GM19324 (cell line): ENCODE data around the gene SMIM5.

ENCODE experiments used
- ATAC-seq: cut with Tn5 transposase; IDR thresholded peaks from one replicate; pipeline ENCODE4 v1.9.1; 2021; ENCODE audit warnings: mild to moderate bottlenecking, moderate library complexity; ENCODE audit not compliant: unreplicated experiment, low FRiP score

The SMIM5 gene

GRCh38 chr17:75602644-75603043 is 30.6 kb upstream of the SMIM5 start:
- ATAC-seq: no peak

- ATAC-seq: no peak
Measured at GRCh38 chr17:75603123-75603522, 30.1 kb upstream of the SMIM5 start.

GRCh38 chr17:75604034-75604695 is 29.1 kb upstream of the SMIM5 start:
- ATAC-seq: no peak

GRCh38 chr17:75605790-75606189 is 27.4 kb upstream of the SMIM5 start:
- no peak for ATAC-seq

- no peak for ATAC-seq
Measured at GRCh38 chr17:75607086-75607485, 26.1 kb upstream of the SMIM5 start.

GRCh38 chr17:75610103-75610984 is 22.9 kb upstream of the SMIM5 start:
- ATAC-seq: no peak

- ATAC-seq: no peak
Measured at GRCh38 chr17:75611851-75612429, 21.3 kb upstream of the SMIM5 start.

- ATAC-seq: no peak
Measured at GRCh38 chr17:75612906-75613626, 20.2 kb upstream of the SMIM5 start.

- ATAC-seq: no peak
Measured at GRCh38 chr17:75614006-75614405, 19.2 kb upstream of the SMIM5 start.

GRCh38 chr17:75614556-75615270 is 18.5 kb upstream of the SMIM5 start:
- no peak for ATAC-seq

GRCh38 chr17:75615301-75615700 is 17.9 kb upstream of the SMIM5 start:
- ATAC-seq: no peak

GRCh38 chr17:75616521-75617122 is 16.6 kb upstream of the SMIM5 start:
- no peak for ATAC-seq

GRCh38 chr17:75617218-75617617 is 16.0 kb upstream of the SMIM5 start:
- ATAC-seq: no peak

GRCh38 chr17:75617675-75618074 is 15.6 kb upstream of the SMIM5 start:
- ATAC-seq: no peak

- ATAC-seq: no peak
Measured at GRCh38 chr17:75619506-75620431, 13.5 kb upstream of the SMIM5 start.

GRCh38 chr17:75621489-75621888 is 11.7 kb upstream of the SMIM5 start:
- no peak for ATAC-seq

GRCh38 chr17:75622076-75622475 is 11.2 kb upstream of the SMIM5 start:
- ATAC-seq: no peak

GRCh38 chr17:75622771-75623273 is 10.4 kb upstream of the SMIM5 start:
- no peak for ATAC-seq

GRCh38 chr17:75623386-75623785 is 9.8 kb upstream of the SMIM5 start:
- ATAC-seq: no peak
